Activated T-helper 1 cell treated with Interleukin-2 at 50 U/mL for 16 hours (primary cell): Measurements from ENCODE around the gene ARHGAP1.

Experiments
- DNase-seq: peaks from one replicate; pipeline ENCODE4 v3.0.0-alpha.2; 2020; ENCODE audit warnings: low read depth

ARHGAP1 gene

GRCh38 chr11:46694072-46694471 lies 6.3 kb downstream of the ARHGAP1 start:
- DNase-seq: no peak

DNA sequence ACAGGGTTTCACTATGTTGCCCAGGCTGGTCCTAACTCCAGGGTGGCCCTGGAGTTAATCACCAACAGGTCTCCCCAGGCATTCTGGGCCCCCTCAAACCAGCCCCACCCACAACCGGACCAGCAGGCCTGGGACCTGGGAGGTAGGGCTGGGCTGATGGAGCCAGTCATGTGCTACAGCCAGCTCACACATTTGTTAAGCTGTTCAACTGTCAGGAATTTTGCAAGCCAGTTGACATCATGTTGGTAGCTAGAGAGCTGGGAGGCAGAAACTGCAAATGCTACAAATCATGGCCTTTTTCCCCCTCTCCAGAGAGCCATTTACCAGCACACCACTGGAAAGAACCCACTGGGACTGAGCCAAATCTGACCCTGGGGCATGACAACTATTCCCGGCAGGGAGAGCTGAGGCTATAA lies 6.8 kb downstream of the ARHGAP1 start:
- DNase-seq: no peak

- DNase-seq: no peak
Observed at GRCh38 chr11:46692450-46692849, 8.0 kb downstream of the ARHGAP1 start.

DNA sequence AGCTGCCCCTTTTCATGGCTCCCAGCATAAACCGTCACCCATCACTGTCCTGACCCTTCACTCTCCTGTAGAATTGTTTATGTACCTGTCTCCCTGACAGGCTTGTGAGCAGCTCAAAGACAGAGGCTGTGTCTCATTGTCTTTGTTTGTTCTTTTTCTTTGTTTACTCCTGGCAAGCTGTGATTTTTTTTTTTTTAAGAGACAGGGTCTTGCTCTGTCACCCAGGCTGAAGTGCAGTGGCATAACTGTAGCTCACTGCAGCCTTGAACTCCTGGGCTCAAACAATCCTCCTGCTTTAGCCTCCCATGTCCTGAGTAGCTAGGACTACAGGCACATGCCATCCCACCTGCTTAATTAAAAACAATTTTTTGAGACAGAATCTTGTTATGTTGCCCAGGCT lies 9.7 kb downstream of the ARHGAP1 start:
- DNase-seq: no peak

- no peak for DNase-seq
Observed at GRCh38 chr11:46686886-46687795, 13.3 kb downstream of the ARHGAP1 start.

- no peak for DNase-seq
Observed at GRCh38 chr11:46684367-46684766, 16.1 kb downstream of the ARHGAP1 start.

GRCh38 chr11:46682773-46683752 lies 17.4 kb downstream of the ARHGAP1 start:
- no peak for DNase-seq

DNA sequence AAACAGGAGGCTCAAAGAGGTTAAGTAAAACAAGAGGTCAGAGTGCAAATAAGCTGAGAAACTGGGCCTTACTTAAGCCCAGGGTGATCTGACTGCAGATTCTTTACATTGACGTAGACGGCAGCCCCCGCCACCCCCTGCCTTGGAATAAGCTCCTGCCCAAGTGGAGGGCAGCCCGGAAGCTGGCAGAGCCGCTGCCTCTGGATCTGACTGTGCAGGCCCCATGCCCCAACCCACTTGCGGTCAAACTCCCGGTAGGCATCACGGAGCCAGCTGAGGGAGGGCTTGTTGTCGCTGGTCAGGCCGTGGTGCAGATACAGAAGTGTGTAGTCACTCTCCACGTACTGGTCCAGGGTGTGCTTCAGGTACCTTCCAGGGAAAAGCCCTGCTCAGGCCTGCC lies 18.6 kb downstream of the ARHGAP1 start:
- DNase-seq: no peak

DNA sequence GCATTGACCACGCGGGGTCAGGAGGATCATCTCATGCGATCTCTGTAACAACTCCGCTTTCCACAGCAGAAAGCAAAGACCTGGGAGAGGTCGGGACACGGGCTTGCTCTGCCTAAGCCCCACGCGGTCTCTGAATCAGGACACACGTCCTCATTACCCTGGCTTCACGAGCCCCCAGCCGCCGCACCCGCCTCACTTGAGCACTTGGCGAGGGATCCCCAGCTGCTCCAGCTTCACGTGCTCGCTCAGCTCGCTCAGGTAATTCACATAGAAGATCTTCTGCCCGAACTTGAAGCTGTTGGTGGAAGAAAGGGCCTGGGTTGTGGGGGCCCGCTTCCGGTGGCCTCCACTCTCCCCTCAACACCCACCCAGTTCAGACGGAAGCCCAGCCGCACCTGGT lies 19.6 kb downstream of the ARHGAP1 start:
- no peak for DNase-seq

GRCh38 chr11:46680164-46680760 lies 20.2 kb downstream of the ARHGAP1 start:
- no peak for DNase-seq

GRCh38 chr11:46679241-46680163 lies 20.9 kb downstream of the ARHGAP1 start:
- no peak for DNase-seq

DNA sequence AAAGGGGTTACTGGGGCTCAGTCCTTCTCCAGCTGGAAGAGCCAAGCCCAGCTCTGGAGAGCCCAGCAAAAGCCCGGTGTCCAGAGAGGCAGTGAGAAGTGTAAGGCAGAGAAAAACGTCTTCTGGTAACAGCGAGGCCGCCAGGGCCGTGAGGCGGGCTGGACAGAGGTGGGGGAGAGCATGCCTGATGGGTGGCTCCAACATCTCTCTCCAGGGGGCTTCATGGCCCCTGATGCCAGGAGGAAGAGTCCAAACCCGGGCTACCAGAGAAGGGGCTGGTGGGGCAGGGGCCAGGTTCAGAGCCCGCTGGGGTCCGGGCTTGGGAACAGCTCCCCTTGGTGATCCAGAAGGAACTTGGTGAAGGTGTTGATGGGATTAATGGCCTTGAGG lies 21.7 kb downstream of the ARHGAP1 start:
- DNase-seq: no peak

DNA sequence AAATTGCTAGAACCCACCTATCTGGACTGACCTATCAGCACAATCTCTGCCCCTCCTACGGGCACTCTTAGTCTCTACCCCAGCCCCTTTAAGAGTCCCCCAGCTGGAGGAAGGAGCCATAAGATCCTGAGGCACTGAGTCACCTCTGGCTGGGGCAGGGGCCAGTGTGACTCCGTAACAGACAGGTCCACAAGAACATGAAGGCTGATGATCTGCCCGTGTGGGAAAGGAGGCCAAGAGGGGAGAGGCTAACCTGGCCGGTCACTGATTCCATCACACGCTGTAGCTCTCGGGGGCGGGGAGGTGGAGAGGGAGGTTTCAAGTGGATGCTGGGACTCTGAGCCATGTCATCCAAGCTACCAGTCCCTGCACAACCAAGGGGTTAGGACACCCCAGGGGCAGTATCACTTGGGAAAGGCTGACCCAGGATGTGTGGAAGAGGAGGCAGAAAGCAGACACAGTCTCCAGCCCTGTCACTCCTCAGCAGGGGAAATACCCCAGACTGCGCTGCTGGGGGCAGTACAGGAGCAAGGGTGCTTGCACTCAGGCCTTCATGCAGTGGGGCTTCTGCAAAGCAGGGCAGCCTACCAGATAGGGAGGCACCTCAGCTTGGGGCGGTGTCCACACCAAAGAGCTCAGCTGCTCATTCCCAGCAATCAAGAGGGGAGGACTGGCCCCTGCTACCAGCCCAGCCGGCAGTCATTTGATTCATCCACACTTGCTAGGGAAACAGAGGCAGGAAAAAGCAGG lies 22.3 kb downstream of the ARHGAP1 start:
- no peak for DNase-seq

- no peak for DNase-seq
Observed at GRCh38 chr11:46677169-46677568, 23.2 kb downstream of the ARHGAP1 start.

GRCh38 chr11:46676436-46677158 lies 23.8 kb downstream of the ARHGAP1 start:
- no peak for DNase-seq

DNA sequence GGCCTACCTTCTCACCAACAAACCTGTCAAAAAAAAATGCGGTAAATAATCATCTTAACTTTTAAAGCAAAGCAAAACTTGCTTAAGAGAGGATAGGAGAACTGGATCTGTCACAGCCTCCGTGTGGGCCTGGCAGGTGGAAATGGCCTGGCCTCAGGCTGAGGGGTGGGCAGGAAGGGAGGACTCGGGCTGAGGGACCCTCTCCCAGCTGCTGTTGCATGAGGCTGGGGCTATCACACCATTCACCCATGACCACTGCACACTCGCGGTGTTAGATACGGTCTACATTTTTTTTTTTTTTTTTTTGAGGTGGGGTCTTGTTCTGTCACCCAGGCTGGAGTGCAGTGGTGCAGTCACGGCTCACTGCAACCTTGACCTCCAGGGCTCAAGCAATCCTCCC lies 24.5 kb downstream of the ARHGAP1 start:
- DNase-seq: no peak

DNA sequence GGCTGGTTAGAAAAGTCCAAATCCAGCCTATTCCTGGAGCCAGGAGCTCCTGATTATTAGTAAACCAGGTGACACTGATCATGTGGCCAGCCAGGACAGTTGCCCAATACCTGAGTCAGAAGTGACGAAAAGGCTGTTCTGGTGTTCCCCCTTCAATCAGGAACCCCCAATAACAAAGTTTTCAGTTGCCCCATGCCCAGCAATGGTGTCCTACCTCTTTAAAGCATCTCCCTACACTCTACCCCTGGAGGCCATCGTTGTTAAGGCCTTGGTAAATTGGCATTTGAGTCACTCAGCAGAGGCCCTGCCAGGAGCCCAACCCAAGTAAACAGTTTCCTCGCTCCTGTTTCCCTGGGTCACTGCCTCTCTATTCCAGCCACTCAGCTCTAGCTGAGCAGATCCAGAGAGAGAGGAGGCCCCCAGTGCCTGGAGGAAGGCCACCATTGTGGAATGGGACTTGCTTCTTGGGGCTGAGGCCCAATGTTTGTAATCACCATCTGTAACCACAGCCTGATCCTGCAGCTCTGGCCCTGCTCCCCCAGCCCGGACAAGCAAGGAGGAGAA lies 25.0 kb downstream of the ARHGAP1 start:
- no peak for DNase-seq

DNA sequence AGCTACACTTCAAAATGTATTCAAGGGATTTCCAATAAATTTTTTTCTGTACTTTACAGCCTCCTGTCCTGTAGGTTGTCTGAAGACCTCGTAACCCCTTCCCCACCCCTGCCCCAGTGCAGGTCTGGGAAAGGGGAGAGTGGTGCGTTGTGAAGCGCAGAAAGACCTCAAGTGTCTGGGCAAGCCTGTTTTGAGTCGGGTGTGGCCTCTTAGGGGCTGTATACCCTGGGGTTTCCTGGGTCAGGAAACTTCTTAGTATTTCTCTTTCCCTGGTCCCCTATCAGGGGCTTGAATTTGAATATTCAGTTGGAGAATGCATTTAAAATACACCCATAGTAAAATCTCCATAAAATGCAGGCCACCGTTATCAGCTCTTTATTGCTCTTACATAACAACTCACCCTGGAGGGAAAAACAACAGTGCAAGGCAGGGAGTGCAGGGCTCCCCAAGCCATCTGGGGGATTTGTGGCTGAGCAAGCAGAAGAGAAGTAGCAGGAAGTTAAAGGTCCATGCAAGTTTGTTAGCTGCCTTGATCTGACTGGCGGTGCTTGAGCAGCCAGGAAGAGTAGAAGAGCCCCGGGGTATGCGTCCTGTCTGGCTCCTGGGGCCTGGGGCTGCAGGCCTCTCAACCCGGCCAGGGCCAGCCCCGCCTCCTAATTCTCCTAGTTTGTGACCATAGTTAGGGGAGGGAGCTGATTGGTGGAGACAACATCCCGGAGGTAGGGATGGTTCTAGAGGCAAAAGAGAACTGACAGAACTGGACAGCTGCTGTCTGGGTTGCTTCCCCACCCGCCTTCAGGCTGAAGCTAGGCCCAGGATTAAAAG lies 25.7 kb downstream of the ARHGAP1 start:
- DNase-seq: no peak
